GM12892 (cell line): Measurements from ENCODE around the gene TSPAN4.
A peak's percentile ranks its signal among the peaks of the same experiment; 100 is the strongest.

Experiments used
- DNase-seq: peaks from one replicate; pipeline ENCODE4 v3.0.0; 2011; ENCODE audit not compliant: insufficient read length
- FAIRE-seq: peaks from 2 replicates; lab custom pipeline; 2011; peaks lifted over from hg19 to GRCh38; lab: Jason Lieb, UNC
- POLR2A ChIP-seq: IDR thresholded peaks from 2 replicates; pipeline ENCODE4 v1.6.1; 2011; ENCODE audit warnings: low read depth, low read length, control low read depth
- POLR2AphosphoS5 ChIP-seq: IDR thresholded peaks from 2 replicates; pipeline ENCODE4 v1.6.1; 2011; ENCODE audit warnings: low read depth, low read length, control low read depth
- TAF1 ChIP-seq: IDR thresholded peaks from 2 replicates; pipeline ENCODE4 v1.6.1; 2011; ENCODE audit warnings: low read depth, mild to moderate bottlenecking, control low read depth, low read length, borderline replicate concordance

The TSPAN4 gene

DNA sequence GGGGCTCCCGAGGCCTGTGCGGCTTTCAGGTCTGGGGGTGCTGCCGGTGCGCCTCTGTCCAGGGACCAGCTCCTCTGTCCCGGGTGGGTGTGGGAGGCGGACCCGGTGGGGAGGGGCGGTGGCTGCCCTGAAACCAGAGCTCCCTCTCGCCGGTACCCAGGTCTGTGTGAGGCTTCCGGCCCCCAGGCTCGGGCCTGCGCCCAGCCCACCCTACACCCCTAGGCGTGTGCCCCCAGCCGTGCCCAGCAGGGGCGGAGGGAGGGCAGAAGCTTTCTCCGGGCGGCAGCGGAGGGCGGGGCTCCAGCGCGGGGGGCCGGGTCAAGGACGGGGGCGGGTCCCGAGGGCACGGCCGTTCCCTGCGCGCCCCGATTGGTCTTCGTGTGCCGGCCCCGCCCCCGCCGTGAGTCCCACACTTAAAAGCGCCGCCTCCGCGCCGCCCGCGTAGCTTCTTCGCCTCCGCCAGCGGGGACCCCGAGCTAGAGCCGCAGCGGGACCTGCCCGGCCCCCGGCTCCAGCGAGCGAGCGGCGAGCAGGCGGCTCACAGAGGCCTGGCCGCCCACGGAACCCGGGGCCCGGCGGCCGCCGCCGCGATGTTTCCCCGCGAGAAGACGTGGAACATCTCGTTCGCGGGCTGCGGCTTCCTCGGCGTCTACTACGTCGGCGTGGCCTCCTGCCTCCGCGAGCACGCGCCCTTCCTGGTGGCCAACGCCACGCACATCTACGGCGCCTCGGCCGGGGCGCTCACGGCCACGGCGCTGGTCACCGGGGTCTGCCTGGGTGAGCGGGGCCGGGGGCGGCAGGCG is 23.3 kb upstream of the TSPAN4 start:
- FAIRE-seq: peak; percentile 98
- DNase-seq: peak; percentile 96
- TF ChIP-seq TAF1 (0 out of 2 replicates have a peak, but pooled peaks have one; percentile 59), POLR2AphosphoS5 (peak; percentile 67), POLR2A (peak; percentile 91)

DNA sequence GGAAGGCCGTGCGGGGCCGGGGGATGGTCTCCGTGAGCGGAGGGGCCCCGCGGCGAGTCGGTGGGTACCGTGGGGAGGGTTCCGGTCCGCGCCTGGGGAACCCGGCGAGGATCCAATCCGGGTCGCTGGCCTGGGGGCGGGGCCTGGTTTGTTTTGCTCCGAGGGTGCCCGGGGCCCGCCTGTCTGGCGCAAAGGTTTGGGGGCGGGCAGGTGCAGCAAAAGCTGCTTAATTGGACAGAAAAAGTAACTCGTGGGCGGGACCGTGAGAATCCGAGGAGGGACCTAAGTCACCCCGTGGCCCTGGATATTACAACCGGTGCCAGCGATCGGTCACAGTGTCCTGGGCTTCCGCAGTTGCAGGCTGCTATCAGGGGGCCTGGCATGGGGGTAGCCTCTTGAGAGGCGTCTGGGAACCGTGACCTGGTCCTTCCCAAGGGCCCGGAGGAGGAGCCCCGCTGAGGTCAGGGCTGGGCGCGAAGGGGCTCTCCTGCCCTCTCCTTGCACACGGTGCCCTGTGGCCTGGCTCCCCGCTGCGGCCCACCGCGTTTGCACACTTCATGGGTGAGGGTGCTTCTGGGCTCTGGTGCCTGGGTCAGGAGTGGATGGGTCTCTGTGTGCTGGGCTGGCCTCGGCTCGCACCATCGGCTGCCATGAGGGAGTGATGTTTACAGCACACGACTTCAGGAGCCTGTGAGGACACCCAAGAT is 22.6 kb upstream of the TSPAN4 start:
- DNase-seq (peak; percentile 95), FAIRE-seq (no peak)
- no peak for TF ChIP-seq POLR2AphosphoS5
- no peak for TF ChIP-seq TAF1
- TF ChIP-seq POLR2A: no peak

DNA sequence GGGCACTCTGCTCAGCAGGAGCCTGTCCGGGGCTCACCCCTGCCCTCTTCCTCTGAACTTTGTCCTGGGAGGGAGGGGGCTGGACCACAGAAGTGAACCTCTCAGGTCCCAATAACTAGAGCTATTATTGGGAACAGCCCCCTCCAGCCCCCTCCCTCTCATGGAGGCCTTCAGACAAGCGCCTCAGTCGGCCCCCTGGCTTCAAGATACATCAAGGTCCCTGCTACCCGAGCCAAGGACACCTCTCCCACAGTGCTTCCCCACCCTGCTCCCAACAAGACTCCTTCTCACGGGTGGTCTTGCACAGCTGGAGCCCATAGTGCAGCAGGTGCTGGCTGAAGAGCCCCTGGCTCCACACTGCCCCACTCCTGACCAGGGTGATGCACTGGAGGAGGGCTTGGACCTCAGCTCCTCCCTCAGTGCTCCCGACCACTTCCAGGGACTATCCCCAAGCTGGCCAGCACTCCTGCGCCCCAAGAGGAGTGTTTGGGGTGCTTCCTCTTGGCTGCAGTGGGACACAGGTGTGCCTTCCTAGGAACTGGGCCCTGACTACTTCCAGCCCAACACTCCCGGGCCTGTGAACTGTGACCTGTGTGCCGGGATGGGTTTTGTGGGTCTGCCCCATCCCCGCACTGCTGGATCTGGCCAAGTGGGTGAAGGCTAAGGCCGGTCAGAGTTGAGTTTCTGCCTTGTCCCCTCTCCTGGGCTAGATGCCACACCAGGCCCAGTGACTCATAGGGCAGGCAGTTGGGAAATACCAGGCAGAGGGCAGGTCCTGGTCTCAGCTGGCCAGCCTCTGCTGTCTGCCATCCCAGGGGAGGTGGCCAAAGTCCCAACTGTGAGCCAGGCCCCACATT is 21.8 kb upstream of the TSPAN4 start:
- no peak for DNase-seq

GRCh38 chr11:821512-822371 is 20.9 kb upstream of the TSPAN4 start:
- DNase-seq (no peak), FAIRE-seq (no peak)
- no peak for TF ChIP-seq POLR2A
- TF ChIP-seq TAF1: no peak
- no peak for TF ChIP-seq POLR2AphosphoS5

More for the DNA sequence above, 21.8 kb upstream of the TSPAN4 start:
- TF ChIP-seq TAF1: no peak
- no peak for TF ChIP-seq POLR2AphosphoS5
- TF ChIP-seq POLR2A: no peak
- no peak for FAIRE-seq

GRCh38 chr11:823441-824291 is 19.0 kb upstream of the TSPAN4 start:
- FAIRE-seq (no peak), DNase-seq (no peak)
- no peak for TF ChIP-seq POLR2AphosphoS5
- TF ChIP-seq TAF1: no peak
- no peak for TF ChIP-seq POLR2A

DNA sequence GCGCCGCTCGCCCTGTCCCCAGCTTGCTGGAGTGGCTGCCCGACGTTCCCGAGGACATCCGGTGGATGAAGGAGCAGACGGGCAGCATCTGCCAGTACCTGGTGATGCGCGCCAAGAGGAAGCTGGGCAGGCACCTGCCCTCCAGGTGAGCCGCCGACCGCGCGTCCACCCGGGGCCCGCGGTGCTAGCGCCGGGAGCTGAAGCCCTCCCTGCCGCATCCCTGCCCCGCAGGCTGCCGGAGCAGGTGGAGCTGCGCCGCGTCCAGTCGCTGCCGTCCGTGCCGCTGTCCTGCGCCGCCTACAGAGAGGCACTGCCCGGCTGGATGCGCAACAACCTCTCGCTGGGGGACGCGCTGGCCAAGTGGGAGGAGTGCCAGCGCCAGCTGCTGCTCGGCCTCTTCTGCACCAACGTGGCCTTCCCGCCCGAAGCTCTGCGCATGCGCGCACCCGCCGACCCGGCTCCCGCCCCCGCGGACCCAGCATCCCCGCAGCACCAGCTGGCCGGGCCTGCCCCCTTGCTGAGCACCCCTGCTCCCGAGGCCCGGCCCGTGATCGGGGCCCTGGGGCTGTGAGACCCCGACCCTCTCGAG is 18.3 kb upstream of the TSPAN4 start:
- TF ChIP-seq POLR2A: no peak
- TF ChIP-seq TAF1: no peak
- no peak for TF ChIP-seq POLR2AphosphoS5
- no peak for DNase-seq
- no peak for FAIRE-seq

- FAIRE-seq: no peak
- no peak for TF ChIP-seq TAF1
- TF ChIP-seq POLR2AphosphoS5: no peak
- TF ChIP-seq POLR2A: no peak
- DNase-seq: no peak
These were observed 17.7 kb upstream of the TSPAN4 start for GRCh38 chr11:824942-825341.

DNA sequence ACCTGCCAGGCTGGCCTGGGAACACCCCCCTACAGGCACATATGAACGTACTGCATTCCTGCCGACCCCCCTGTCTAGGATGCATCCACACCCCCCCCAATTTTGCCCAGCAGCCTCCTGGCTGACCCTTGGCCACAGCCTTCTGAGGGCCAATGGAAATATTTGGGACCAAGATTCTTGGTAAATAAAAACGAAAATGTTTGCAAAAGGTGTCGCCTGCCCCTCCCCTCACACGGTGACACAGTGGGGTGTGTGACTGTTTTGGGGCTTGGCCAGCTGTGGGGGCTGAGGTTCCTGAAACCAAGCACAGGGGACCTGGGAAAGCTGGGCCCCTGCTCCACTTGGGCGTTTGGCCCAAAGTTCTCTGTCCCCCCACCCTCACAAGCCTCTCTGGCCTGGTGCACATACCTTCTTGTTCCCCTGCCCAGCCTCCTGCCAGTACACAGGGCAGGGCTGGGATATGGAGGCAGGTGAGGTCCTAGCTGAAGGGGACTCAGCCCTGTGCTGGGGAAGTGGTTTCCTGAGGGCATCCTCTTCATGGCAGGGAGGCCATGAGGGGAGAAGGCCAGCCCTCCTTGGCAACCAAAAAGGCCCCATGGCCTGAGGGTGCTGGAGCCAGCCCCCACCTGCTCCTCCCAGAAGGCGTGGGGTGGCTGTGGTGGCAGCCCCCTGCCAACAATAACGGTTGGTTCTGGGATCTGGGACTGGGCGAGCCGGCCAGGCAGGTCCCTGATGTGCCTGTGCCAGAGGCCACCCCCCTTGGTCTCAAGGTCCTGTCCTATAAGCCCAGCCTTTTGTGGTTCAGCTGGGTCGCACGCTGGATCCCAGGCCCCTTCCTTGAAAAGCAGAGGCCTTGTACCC is 17.1 kb upstream of the TSPAN4 start:
- FAIRE-seq: no peak
- no peak for DNase-seq
- TF ChIP-seq TAF1 (no peak), POLR2A (no peak), POLR2AphosphoS5 (no peak)
